ENCODE results near the gene CAB39. TPM values are rescaled to one million over a fixed set of nuclear protein-coding genes. Genes with fewer than 3 reads are reported as not detected.

The CAB39 gene
- total RNA-seq, 1 donor from 2014 or later = 66.6 TPM

DNA sequence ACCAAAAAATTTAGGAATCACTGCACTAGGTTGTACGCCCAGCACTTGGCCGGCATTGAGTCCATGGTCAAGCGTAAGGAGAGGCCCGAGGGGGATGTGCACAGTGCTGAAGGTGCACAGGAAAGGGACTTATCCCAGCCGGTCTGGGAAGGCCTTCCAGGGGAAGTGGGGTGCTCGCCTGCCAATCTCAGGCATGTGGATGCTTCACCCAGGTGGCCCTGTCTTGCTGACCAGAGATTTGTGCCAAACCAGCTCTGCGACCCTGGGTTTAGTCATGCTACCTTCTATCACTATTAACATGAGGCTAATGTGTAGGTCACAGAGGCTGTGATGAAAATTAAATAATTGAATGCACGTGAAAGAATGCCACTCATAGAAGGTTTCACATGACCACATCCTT is 150.4 kb downstream of the CAB39 start:
- peaks cover 18% of the 10 kb centered on the region for H4K20me1 ChIP-seq (ENCODE audit: insufficient read depth, low read length)
- no peak for FAIRE-seq
- peaks cover 26% of the 10 kb centered on the region for H3K27me3 Mint-ChIP-seq (ENCODE audit: low read depth, unreplicated experiment)
- peaks cover 10% of the 10 kb centered on the region for H3K79me2 ChIP-seq (ENCODE audit: insufficient read depth, low read length)
- no peak overlapping the region for H3K27ac Mint-ChIP-seq (ENCODE audit: unreplicated experiment)
- H3K9me3 ChIP-seq (ENCODE audit: insufficient read depth, low read depth, low read length) = no peaks in the 10 kb centered on the region
- H3K27ac ChIP-seq (ENCODE audit: low read depth, low read length) = no peak overlapping the region
- no peaks in the 10 kb centered on the region for H3K9me3 Mint-ChIP-seq (ENCODE audit: unreplicated experiment)
- no peak overlapping the region for H2AFZ ChIP-seq (ENCODE audit: low read depth, low read length)
- H3K4me1 ChIP-seq (ENCODE audit: insufficient read depth, low read length) = peaks cover 20% of the 10 kb centered on the region
- no peak overlapping the region for H3K9ac ChIP-seq (ENCODE audit: low read length)
- H3K4me3 ChIP-seq (ENCODE audit: insufficient read depth, low read depth, low read length) = no peak overlapping the region
- TF ChIP-seq, protein P1, sequence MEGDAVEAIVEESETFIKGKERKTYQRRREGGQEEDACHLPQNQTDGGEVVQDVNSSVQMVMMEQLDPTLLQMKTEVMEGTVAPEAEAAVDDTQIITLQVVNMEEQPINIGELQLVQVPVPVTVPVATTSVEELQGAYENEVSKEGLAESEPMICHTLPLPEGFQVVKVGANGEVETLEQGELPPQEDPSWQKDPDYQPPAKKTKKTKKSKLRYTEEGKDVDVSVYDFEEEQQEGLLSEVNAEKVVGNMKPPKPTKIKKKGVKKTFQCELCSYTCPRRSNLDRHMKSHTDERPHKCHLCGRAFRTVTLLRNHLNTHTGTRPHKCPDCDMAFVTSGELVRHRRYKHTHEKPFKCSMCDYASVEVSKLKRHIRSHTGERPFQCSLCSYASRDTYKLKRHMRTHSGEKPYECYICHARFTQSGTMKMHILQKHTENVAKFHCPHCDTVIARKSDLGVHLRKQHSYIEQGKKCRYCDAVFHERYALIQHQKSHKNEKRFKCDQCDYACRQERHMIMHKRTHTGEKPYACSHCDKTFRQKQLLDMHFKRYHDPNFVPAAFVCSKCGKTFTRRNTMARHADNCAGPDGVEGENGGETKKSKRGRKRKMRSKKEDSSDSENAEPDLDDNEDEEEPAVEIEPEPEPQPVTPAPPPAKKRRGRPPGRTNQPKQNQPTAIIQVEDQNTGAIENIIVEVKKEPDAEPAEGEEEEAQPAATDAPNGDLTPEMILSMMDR (IDR thresholded peaks at IDR 0.05; ENCODE audit: insufficient read depth, low read depth, low read length) = no peak
- TF ChIP-seq EZH2 (IDR thresholded peaks at IDR 0.05; ENCODE audit: insufficient read depth, low read length) = no peak
- peaks cover 14% of the 10 kb centered on the region for H3K4me1 Mint-ChIP-seq (ENCODE audit: low read depth, unreplicated experiment)
- no peaks in the 10 kb centered on the region for H3K36me3 ChIP-seq (ENCODE audit: insufficient read depth, low read length)
- peaks cover 19% of the 10 kb centered on the region for H3K27me3 ChIP-seq (ENCODE audit: insufficient read depth, low read length)
- no peak for DNase-seq (ENCODE audit: low read depth)
- no peak overlapping the region for H3K4me2 ChIP-seq (ENCODE audit: low read length)
- no peak overlapping the region for H3K4me3 Mint-ChIP-seq (ENCODE audit: unreplicated experiment)
- H3K36me3 Mint-ChIP-seq (ENCODE audit: low read depth, unreplicated experiment) = no peaks in the 10 kb centered on the region

DNA sequence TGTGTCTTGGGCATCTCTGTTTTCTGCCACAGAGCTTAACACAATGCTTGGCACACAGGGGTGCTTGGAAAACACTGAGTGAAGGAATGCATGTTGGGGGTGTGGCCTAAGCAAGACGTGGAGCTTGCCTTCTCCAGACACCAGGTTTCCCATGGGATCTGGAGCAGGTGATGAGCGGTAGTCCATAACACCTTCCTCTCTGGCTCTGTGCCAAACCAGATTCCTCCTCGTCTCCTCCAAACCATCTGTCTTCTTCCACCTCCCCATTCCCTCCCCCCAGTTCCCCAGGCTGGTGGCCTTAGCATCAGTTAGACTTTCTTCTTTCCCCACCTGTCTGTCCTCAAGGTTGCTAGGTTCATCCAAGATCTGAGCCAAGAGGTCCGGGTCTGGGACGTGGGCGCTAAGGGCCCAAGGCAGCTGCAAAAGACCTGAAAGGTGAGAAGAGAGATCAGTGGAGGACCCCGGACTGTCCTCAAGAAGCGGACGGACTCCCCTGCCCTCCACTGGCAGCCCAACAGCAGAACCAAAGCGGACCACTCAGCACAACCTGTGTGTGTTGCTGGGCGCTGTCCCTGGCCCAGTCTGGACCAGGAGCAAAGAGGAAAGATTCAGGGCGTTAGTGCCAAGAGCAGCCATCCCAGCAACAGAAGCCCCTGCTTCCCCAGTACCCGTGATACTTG is 150.9 kb downstream of the CAB39 start:
- Mint-ChIP-seq H3K9me3 (ENCODE audit: unreplicated experiment) (no peaks in the 10 kb centered on the region), H3K4me3 (ENCODE audit: unreplicated experiment) (peak overlapping the region; percentile 91), H3K36me3 (ENCODE audit: low read depth, unreplicated experiment) (no peaks in the 10 kb centered on the region), H3K27ac (ENCODE audit: unreplicated experiment) (no peak overlapping the region), H3K4me1 (ENCODE audit: low read depth, unreplicated experiment) (peaks cover 19% of the 10 kb centered on the region), H3K27me3 (ENCODE audit: low read depth, unreplicated experiment) (peaks cover 26% of the 10 kb centered on the region)
- peaks cover 23% of the 10 kb centered on the region for H4K20me1 ChIP-seq (ENCODE audit: insufficient read depth, low read length)
- no peaks in the 10 kb centered on the region for H3K9me3 ChIP-seq (ENCODE audit: insufficient read depth, low read depth, low read length)
- no peak for TF ChIP-seq EZH2 (IDR thresholded peaks at IDR 0.05; ENCODE audit: insufficient read depth, low read length)
- TF ChIP-seq, protein P1 (IDR thresholded peaks at IDR 0.05; ENCODE audit: insufficient read depth, low read depth, low read length) = no peak
- no peak overlapping the region for H3K4me2 ChIP-seq (ENCODE audit: low read length)
- no peaks in the 10 kb centered on the region for H3K36me3 ChIP-seq (ENCODE audit: insufficient read depth, low read length)
- no peak overlapping the region for H3K9ac ChIP-seq (ENCODE audit: low read length)
- H3K4me3 ChIP-seq (ENCODE audit: insufficient read depth, low read depth, low read length) = no peak overlapping the region
- H3K27me3 ChIP-seq (ENCODE audit: insufficient read depth, low read length) = peaks cover 19% of the 10 kb centered on the region
- peaks cover 26% of the 10 kb centered on the region for H3K4me1 ChIP-seq (ENCODE audit: insufficient read depth, low read length)
- DNase-seq (ENCODE audit: low read depth) (no peak), FAIRE-seq (no peak)
- H3K27ac ChIP-seq (ENCODE audit: low read depth, low read length) = no peak overlapping the region
- peaks cover 13% of the 10 kb centered on the region for H3K79me2 ChIP-seq (ENCODE audit: insufficient read depth, low read length)
- H2AFZ ChIP-seq (ENCODE audit: low read depth, low read length) = peak overlapping the region; percentile 92

DNA sequence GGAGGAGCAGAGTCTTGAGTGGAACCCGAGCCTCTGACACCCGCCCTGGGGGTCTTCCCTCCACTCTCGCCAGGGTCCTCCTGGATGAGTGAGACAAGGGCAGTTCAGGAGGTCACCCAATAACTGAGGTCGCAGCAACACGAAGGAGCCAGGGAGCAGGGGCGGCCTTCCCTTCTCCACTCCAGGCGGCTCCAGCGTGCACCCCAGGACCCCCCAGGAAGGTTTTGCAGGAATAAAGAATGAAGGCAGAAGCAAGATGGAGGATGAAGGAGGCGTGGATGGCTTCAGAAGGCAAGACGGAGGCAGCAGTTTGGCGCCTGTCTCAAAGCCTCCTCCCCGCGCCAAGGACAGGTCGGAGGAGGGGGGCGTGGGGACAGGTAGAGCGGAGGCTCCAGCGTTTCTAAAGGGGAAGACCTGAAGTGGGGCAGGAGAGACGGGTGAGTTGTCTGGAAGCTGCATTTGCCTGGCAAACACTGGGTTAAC is 151.5 kb downstream of the CAB39 start:
- Histone ChIP-seq H3K79me2 (ENCODE audit: insufficient read depth, low read length) (peaks cover 16% of the 10 kb centered on the region), H4K20me1 (ENCODE audit: insufficient read depth, low read length) (peaks cover 29% of the 10 kb centered on the region), H3K27me3 (ENCODE audit: insufficient read depth, low read length) (peaks cover 19% of the 10 kb centered on the region), H3K36me3 (ENCODE audit: insufficient read depth, low read length) (no peaks in the 10 kb centered on the region), H2AFZ (ENCODE audit: low read depth, low read length) (peak overlapping the region; percentile 92), H3K4me2 (ENCODE audit: low read length) (peak overlapping the region; percentile 93), H3K4me1 (ENCODE audit: insufficient read depth, low read length) (peaks cover 31% of the 10 kb centered on the region), H3K9ac (ENCODE audit: low read length) (peak overlapping the region; percentile 57), H3K4me3 (ENCODE audit: insufficient read depth, low read depth, low read length) (peak overlapping the region; percentile 67), H3K27ac (ENCODE audit: low read depth, low read length) (no peak overlapping the region), H3K9me3 (ENCODE audit: insufficient read depth, low read depth, low read length) (no peaks in the 10 kb centered on the region)
- no peak for TF ChIP-seq EZH2 (IDR thresholded peaks at IDR 0.05; ENCODE audit: insufficient read depth, low read length)
- TF ChIP-seq, protein P1 (IDR thresholded peaks at IDR 0.05; ENCODE audit: insufficient read depth, low read depth, low read length) = no peak
- H3K4me3 Mint-ChIP-seq (ENCODE audit: unreplicated experiment) = peak overlapping the region; percentile 91
- H3K27me3 Mint-ChIP-seq (ENCODE audit: low read depth, unreplicated experiment) = peaks cover 26% of the 10 kb centered on the region
- H3K36me3 Mint-ChIP-seq (ENCODE audit: low read depth, unreplicated experiment) = peaks cover 3% of the 10 kb centered on the region
- H3K4me1 Mint-ChIP-seq (ENCODE audit: low read depth, unreplicated experiment) = peaks cover 25% of the 10 kb centered on the region
- no peak for DNase-seq (ENCODE audit: low read depth)
- H3K9me3 Mint-ChIP-seq (ENCODE audit: unreplicated experiment) = no peaks in the 10 kb centered on the region
- FAIRE-seq = no peak
- H3K27ac Mint-ChIP-seq (ENCODE audit: unreplicated experiment) = peak overlapping the region; percentile 42
